A549 (cell line): ENCODE measurements around the gene UTP11. TPM values are rescaled to one million over a fixed set of nuclear protein-coding genes. Genes with fewer than 3 reads are reported as not detected.

ENCODE experiments used
- ATAC-seq, 2 experiments: fragments of 200-7000 bp in 1 of 2; fragments of >200 bp in 1 of 2; cut with Nextera tagmentation in 1 of 2; cut with Tn5 transposase in 1 of 2; 3 replicates each; pipeline versions ENCODE4 v1.8.0 to v1.9.1; 2018 to 2020; ENCODE audit warnings: mild to moderate bottlenecking in 1 of 2, moderate library complexity in 1 of 2
- CTCF ChIA-PET: fragments of 300-600 bp; sonication (Branson Sonifier 250); formaldehyde crosslinking; extraction: SDS; loops from one replicate; lab custom pipeline; 2021; ENCODE audit warnings: antibody characterized with exemption, inconsistent platforms; lab: Yijun Ruan, JAX
- POLR2A ChIA-PET: fragments of 350-600 bp; formaldehyde crosslinking; extraction: SDS; loops from one replicate; lab custom pipeline; 2021; ENCODE audit warnings: antibody characterized with exemption, inconsistent platforms; lab: Yijun Ruan, JAX
- DNase-seq, 2 experiments: peaks; one replicate each; pipeline versions ENCODE4 v3.0.0 to v3.0.0-alpha.2; 2011 to 2016; ENCODE audit warnings: low read depth in 1 of 2, low spot score in 1 of 2
- FAIRE-seq: peaks from 2 replicates; lab custom pipeline; 2011; peaks lifted over from hg19 to GRCh38; lab: Jason Lieb, UNC
- H3K27ac ChIP-seq, 2 experiments: fragments of >200 bp; sonication (Bioruptor Twin); formaldehyde crosslinking; 3 replicates each; pipeline ENCODE4 v1.5.1; 2016 to 2017
- H3K4me1 ChIP-seq: fragments of >200 bp; sonication (Bioruptor Twin); formaldehyde crosslinking; 3 replicates; pipeline ENCODE4 v1.6.1; 2016
- H3K4me2 ChIP-seq: fragments of >200 bp; sonication (Bioruptor Twin); formaldehyde crosslinking; 3 replicates; pipeline ENCODE4 v1.6.1; 2016
- H3K4me3 ChIP-seq: fragments of >200 bp; sonication (Bioruptor Twin); formaldehyde crosslinking; 3 replicates; pipeline ENCODE4 v1.5.1; 2016
- H3K9me3 ChIP-seq: fragments of >200 bp; sonication (Bioruptor Twin); formaldehyde crosslinking; 3 replicates; pipeline ENCODE4 v1.6.1; 2016
- ATOH8 ChIP-seq: fragments of 250-450 bp; sonication (Bioruptor Pico); IDR thresholded peaks from 2 replicates; pipeline ENCODE4 v1.5.0; 2020; ENCODE audit warnings: low read depth, mild to moderate bottlenecking, moderate library complexity
- CBX8 ChIP-seq: fragments of 200-600 bp; sonication (generic); IDR thresholded peaks from 2 replicates; pipeline ENCODE4 v1.6.1; 2016
- CEBPB ChIP-seq, 2 experiments: fragments of >200 bp in 1 of 2; sonication (Bioruptor Twin) in 1 of 2; formaldehyde crosslinking in 1 of 2; IDR thresholded peaks; 2 replicates each; pipeline ENCODE4 v1.6.1; 2012 to 2016
- CTCF ChIP-seq: fragments of >200 bp; sonication (Bioruptor Twin); formaldehyde crosslinking; IDR thresholded peaks from 3 replicates; pipeline ENCODE4 v1.5.1; 2016
- ELK1 ChIP-seq: fragments of 150-350 bp; IDR thresholded peaks from 2 replicates; pipeline ENCODE4 v1.6.1; 2014; ENCODE audit warnings: low read depth, mild to moderate bottlenecking, low read length
- ESRRA ChIP-seq: fragments of 150-350 bp; IDR thresholded peaks from 2 replicates; pipeline ENCODE4 v1.6.1; 2014; ENCODE audit warnings: mild to moderate bottlenecking, low read length, borderline replicate concordance
- FOSL2 ChIP-seq, 2 experiments: fragments of 450-650 bp in 1 of 2; fragments of >200 bp in 1 of 2; sonication (Bioruptor Twin) in 1 of 2; formaldehyde crosslinking; IDR thresholded peaks; 2 replicates each; pipeline versions ENCODE4 v1.5.0 to v1.6.1; 2016 to 2020; ENCODE audit warnings: mild to moderate bottlenecking in 1 of 2, moderate library complexity in 1 of 2
- HOXA7 ChIP-seq: fragments of 250-450 bp; sonication (Bioruptor Pico); IDR thresholded peaks from 2 replicates; pipeline ENCODE4 v1.5.0; 2020; ENCODE audit warnings: mild to moderate bottlenecking, moderate library complexity
- JUN ChIP-seq, 2 experiments: fragments of >200 bp; sonication (Bioruptor Twin); formaldehyde crosslinking; IDR thresholded peaks; 2 replicates in 1 of 2; 3 replicates in 1 of 2; pipeline ENCODE4 v1.6.1; 2016 to 2017
- JUNB ChIP-seq: fragments of >200 bp; sonication (Bioruptor Twin); formaldehyde crosslinking; IDR thresholded peaks from 2 replicates; pipeline ENCODE4 v1.6.1; 2016
- KDM5A ChIP-seq: fragments of 200-600 bp; sonication (generic); IDR thresholded peaks from 2 replicates; pipeline ENCODE4 v1.6.1; 2016; ENCODE audit warnings: antibody characterized with exemption, mild to moderate bottlenecking
- MAFK ChIP-seq: fragments of 450-650 bp; IDR thresholded peaks from 2 replicates; pipeline ENCODE4 v1.6.1; 2014; ENCODE audit not compliant: partially characterized antibody
- MYC ChIP-seq: IDR thresholded peaks from 2 replicates; pipeline ENCODE4 v1.6.1; 2012; ENCODE audit warnings: mild to moderate bottlenecking, inconsistent platforms, low read length, improper control_type of control experiment, borderline replicate concordance
- NPAS2 ChIP-seq: fragments of 250-450 bp; sonication (Bioruptor Pico); IDR thresholded peaks from 2 replicates; pipeline ENCODE4 v1.8.0; 2022; ENCODE audit warnings: mild to moderate bottlenecking, moderate library complexity, borderline replicate concordance
- SMC3 ChIP-seq: fragments of >200 bp; sonication (Bioruptor Twin); formaldehyde crosslinking; IDR thresholded peaks from 3 replicates; pipeline ENCODE4 v1.6.1; 2018; ENCODE audit warnings: inconsistent platforms
- SREBF2 ChIP-seq: fragments of 450-650 bp; IDR thresholded peaks from 2 replicates; pipeline ENCODE4 v1.6.1; 2014; ENCODE audit warnings: mild to moderate bottlenecking, moderate library complexity
- ZC3H11A ChIP-seq: fragments of 450-650 bp; IDR thresholded peaks from 2 replicates; pipeline ENCODE4 v1.6.1; 2014; ENCODE audit warnings: antibody characterized with exemption, mild to moderate bottlenecking
- WGBS: methylation state at CpG from one replicate; pipeline ENCODE4 v1.1.6; 2017; ENCODE audit errors: missing lambda C conversion rate; 5-methylcytosine and 5-hydroxymethylcytosine counted together
- polyA plus RNA-seq, 4 experiments: library from polyadenylated mRNA; depleted of rRNA in 3 of 4; stranded (reverse); fragments of >200 nt; fragmentation: RNase III in 1 of 4; extraction: RNeasy Plus Mini Kit Qiagen cat#74134 plus additional on column Dnase treatment in 1 of 4; gene quantifications; 2 replicates in 3 of 4; 3 replicates in 1 of 4; pipeline ENCODE4 v1.2.3, GENCODE V29; 2011 to 2017

UTP11 gene
- polyA plus RNA-seq, 2 of the 4 experiments (the other 2 are of a cell fraction) = 37.6 to 44.8 TPM

GRCh38 chr1:38062361-38063288, 50.1 kb downstream of the UTP11 start:
- TF ChIP-seq SMC3 (no peak), CEBPB (IDR thresholded peaks at IDR 0.05) (no peak), HOXA7 (CRISPR knock-in tag) (no peak), SREBF2 (no peak), ATOH8 (CRISPR knock-in tag) (no peak), FOSL2 (IDR thresholded peaks at IDR 0.05) (no peak), FOSL2 (CRISPR knock-in tag; IDR thresholded peaks at IDR 0.05) (no peak), CTCF (no peak), KDM5A (no peak), ESRRA (no peak), JUNB (no peak), JUN (IDR thresholded peaks at IDR 0.05) (no peak), MYC (no peak), ZC3H11A (no peak), CBX8 (no peak)
- Histone ChIP-seq H3K27ac (no peak overlapping the region), H3K4me2 (no peak overlapping the region), H3K9me3 (no peaks in the 10 kb centered on the region), H3K4me1 (no peaks in the 10 kb centered on the region), H3K4me3 (no peak overlapping the region)
- 48% methylated on average over 5 of the region's 6 CpGs for WGBS
- FAIRE-seq (no peak), ATAC-seq (no peak), DNase-seq (no peak)
- CTCF ChIA-PET = interaction anchor here (1.1 kb wide), 1 partner anchor 9 kb away, joined by 3 read pairs; no protein-coding TSS in a partner anchor
- POLR2A ChIA-PET = no interaction called here

- TF ChIP-seq CBX8 (no peak), NPAS2 (CRISPR knock-in tag) (no peak), JUNB (no peak), ELK1 (no peak), MAFK (no peak)
- ChIA-PET CTCF (interaction anchor here (1.1 kb wide), 2 partner anchors 10 to 36 kb away, joined by 3 to 4 read pairs; no protein-coding TSS in a partner anchor), POLR2A (no interaction called here)
- WGBS = 54% methylated on average over 4 of the region's 5 CpGs
- FAIRE-seq (no peak), DNase-seq (no peak), ATAC-seq (no peak)
- Histone ChIP-seq H3K4me1 (no peaks in the 10 kb centered on the region), H3K4me3 (no peak overlapping the region), H3K4me2 (no peak overlapping the region), H3K9me3 (no peaks in the 10 kb centered on the region), H3K27ac (no peak overlapping the region)
Measured at GRCh38 chr1:38063616-38064015, 51.1 kb downstream of the UTP11 start.
